Upper lobe of left lung (tissue), 4 donors: ENCODE measurements around the gene STX2.

Experiments
- EP300 ChIP-seq, 4 donors: sonication (generic); formaldehyde crosslinking; IDR thresholded peaks; one replicate each; pipeline ENCODE4 v1.5.1; 2017; ENCODE audit warnings: antibody characterized with exemption in 4 of 4, control low read depth in 2 of 4
- POLR2A ChIP-seq, 4 donors: fragments of 450-650 bp; IDR thresholded peaks; one replicate each; pipeline ENCODE4 v1.5.1; 2016 to 2017; ENCODE audit warnings: antibody characterized with exemption in 4 of 4, mild to moderate bottlenecking in 2 of 4
- POLR2AphosphoS5 ChIP-seq, 2 donors: sonication (generic); formaldehyde crosslinking; IDR thresholded peaks; one replicate each; pipeline ENCODE4 v1.5.1; 2017; ENCODE audit warnings: antibody characterized with exemption in 2 of 2
- TF ChIP-seq, protein P1 (sequence below), 6 experiments: fragments of 450-650 bp in 4 of 6; fragments of 200-600 bp in 2 of 6; sonication (generic) in 2 of 6; IDR thresholded peaks; one replicate each; pipeline ENCODE4 v1.5.1; 2016 to 2019; ENCODE audit warnings: antibody characterized with exemption in 6 of 6

DNA sequence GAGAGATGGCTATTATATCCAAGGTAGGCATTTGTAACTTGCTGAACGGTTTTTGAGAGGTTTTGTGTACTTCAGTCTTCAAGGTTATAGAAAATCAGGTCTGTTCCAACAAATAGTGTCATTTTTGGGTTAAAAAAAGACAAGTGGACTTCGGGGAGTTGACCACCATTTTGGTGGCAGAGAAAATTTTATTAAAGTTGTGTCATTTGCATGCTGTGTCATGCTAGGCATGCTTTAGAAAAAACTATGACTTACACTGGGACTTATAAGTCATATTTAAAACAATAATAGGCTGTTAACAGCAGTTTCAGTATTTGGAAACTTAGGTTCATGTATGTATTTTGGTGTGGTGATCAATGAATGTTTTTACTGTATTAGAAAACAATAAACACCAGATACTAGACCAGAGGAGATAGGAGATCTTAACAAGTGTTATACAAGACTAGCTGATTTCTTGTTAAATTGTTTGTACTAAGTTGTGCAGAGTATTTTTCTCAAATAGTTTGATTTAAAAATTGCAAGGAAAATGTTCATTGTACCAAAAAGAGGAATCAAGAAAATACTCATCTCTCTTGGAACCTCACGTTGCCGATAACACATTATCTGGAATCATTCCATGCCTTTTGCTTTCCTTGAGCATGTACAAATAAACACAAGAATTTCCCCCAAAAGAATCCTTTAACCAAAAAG, 34.2 kb upstream of the STX2 start:
- TF ChIP-seq, protein P1, sequence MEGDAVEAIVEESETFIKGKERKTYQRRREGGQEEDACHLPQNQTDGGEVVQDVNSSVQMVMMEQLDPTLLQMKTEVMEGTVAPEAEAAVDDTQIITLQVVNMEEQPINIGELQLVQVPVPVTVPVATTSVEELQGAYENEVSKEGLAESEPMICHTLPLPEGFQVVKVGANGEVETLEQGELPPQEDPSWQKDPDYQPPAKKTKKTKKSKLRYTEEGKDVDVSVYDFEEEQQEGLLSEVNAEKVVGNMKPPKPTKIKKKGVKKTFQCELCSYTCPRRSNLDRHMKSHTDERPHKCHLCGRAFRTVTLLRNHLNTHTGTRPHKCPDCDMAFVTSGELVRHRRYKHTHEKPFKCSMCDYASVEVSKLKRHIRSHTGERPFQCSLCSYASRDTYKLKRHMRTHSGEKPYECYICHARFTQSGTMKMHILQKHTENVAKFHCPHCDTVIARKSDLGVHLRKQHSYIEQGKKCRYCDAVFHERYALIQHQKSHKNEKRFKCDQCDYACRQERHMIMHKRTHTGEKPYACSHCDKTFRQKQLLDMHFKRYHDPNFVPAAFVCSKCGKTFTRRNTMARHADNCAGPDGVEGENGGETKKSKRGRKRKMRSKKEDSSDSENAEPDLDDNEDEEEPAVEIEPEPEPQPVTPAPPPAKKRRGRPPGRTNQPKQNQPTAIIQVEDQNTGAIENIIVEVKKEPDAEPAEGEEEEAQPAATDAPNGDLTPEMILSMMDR (IDR thresholded peaks at IDR 0.05) = no peak
- TF ChIP-seq EP300 (IDR thresholded peaks at IDR 0.05) = no peak
- no peak for TF ChIP-seq POLR2AphosphoS5 (IDR thresholded peaks at IDR 0.05)
- no peak for TF ChIP-seq POLR2A (IDR thresholded peaks at IDR 0.05)
